ENCODE measurements around the gene RUNX2.

Gene RUNX2

DNA sequence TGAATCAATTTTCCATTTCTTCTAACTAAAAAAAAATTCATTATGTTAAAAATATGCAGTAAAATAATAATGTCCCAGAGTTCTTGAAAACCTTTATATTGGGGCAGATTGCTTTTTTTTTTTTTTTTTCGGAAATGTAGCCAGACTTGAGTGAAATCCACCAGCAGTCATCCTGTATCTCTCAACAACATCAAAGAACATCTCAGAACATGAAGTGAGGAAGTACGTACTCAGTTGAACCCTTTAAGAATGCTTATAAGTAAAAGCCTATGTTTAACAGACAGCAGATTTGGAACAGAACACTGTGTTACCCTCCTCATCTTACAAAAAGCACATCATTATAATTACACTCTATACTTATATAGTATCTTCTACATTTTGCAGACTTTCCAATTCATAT is 100.6 kb downstream of the RUNX2 start:
- H3K27me3 ChIP-seq (replicated peaks; ENCODE audit: control insufficient read depth, insufficient read depth, low read length) = no peaks in the 10 kb centered on the region; the same call in 1 of the 2 replicates
- H3K36me3 ChIP-seq (ENCODE audit: control insufficient read depth, insufficient read depth, low read length) = no peaks in the 10 kb centered on the region
- no peak for DNase-seq (ENCODE audit: extremely low read depth, insufficient read length)
- no peak overlapping the region for H3K4me3 ChIP-seq (replicated peaks; ENCODE audit: low read depth, low read length)
- TF ChIP-seq, protein P1, sequence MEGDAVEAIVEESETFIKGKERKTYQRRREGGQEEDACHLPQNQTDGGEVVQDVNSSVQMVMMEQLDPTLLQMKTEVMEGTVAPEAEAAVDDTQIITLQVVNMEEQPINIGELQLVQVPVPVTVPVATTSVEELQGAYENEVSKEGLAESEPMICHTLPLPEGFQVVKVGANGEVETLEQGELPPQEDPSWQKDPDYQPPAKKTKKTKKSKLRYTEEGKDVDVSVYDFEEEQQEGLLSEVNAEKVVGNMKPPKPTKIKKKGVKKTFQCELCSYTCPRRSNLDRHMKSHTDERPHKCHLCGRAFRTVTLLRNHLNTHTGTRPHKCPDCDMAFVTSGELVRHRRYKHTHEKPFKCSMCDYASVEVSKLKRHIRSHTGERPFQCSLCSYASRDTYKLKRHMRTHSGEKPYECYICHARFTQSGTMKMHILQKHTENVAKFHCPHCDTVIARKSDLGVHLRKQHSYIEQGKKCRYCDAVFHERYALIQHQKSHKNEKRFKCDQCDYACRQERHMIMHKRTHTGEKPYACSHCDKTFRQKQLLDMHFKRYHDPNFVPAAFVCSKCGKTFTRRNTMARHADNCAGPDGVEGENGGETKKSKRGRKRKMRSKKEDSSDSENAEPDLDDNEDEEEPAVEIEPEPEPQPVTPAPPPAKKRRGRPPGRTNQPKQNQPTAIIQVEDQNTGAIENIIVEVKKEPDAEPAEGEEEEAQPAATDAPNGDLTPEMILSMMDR (IDR thresholded peaks at IDR 0.05; ENCODE audit: insufficient read depth, low read length, poor library complexity, severe bottlenecking) = no peak

- no peaks in the 10 kb centered on the region for H3K27me3 ChIP-seq (replicated peaks; ENCODE audit: control insufficient read depth, insufficient read depth, low read length)
- no peaks in the 10 kb centered on the region for H3K36me3 ChIP-seq (ENCODE audit: control insufficient read depth, insufficient read depth, low read length)
- TF ChIP-seq, protein P1 (IDR thresholded peaks at IDR 0.05; ENCODE audit: insufficient read depth, low read length, poor library complexity, severe bottlenecking) = no peak
- H3K4me3 ChIP-seq (replicated peaks; ENCODE audit: low read depth, low read length) = no peak overlapping the region
- DNase-seq (ENCODE audit: extremely low read depth, insufficient read length) = no peak
Observed at GRCh38 chr6:45430590-45431202, 102.6 kb downstream of the RUNX2 start.

DNA sequence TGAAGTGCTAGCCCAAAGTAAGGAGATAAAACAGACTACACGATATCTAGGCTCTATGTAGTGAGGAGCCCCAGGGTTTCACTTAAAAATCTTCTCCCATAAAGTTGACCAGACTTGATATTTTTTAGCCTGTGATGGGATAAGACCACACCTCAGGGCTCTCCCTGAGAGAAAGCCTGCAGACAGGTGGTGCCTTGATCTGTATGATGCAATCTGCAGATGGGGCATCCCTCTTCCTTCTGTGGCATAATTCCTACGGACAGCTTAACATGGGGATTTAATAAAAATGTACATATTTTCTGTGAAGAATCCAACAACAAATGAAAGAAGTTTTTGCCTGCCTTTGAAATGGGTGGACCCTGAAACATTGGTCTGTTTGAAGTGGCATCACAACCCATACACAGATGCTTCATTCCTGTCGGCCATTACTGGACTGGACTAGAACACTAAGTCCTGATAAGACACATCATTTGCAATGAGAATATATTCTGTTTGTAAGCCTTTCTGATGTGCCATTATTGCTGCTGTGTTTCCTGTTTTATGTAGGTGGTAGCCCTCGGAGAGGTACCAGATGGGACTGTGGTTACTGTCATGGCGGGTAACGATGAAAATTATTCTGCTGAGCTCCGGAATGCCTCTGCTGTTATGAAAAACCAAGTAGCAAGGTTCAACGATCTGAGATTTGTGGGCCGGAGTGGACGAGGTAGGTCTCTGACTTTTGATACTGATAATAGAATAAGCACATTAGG is 103.4 kb downstream of the RUNX2 start:
- Histone ChIP-seq H3K36me3 (ENCODE audit: control insufficient read depth, insufficient read depth, low read length) (no peaks in the 10 kb centered on the region), H3K27me3 (replicated peaks; ENCODE audit: control insufficient read depth, insufficient read depth, low read length) (no peaks in the 10 kb centered on the region), H3K4me3 (replicated peaks; ENCODE audit: low read depth, low read length) (no peak overlapping the region)
- TF ChIP-seq, protein P1 (IDR thresholded peaks at IDR 0.05; ENCODE audit: insufficient read depth, low read length, poor library complexity, severe bottlenecking) = no peak
- no peak for DNase-seq (ENCODE audit: extremely low read depth, insufficient read length)

DNA sequence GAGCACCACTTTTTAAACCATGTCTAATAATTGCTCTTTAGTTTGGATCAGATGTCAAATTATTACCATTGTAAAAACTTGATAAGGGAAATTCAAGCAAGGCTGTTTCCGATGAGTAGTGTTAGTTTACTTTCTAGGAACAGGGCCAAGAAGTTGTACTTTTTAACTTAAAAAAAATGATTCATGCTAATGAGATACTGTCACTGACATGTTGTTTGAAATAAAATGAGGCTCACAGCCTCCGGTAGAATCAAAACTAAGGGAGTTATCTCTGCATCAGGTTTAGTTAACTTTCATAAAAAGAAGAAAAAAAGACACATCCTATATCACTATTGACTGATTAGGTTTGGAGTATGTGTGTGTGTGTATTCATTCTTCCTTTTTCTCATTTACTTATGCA is 104.8 kb downstream of the RUNX2 start:
- Histone ChIP-seq H3K27me3 (replicated peaks; ENCODE audit: control insufficient read depth, insufficient read depth, low read length) (no peaks in the 10 kb centered on the region), H3K36me3 (ENCODE audit: control insufficient read depth, insufficient read depth, low read length) (no peaks in the 10 kb centered on the region), H3K4me3 (replicated peaks; ENCODE audit: low read depth, low read length) (no peak overlapping the region)
- no peak for DNase-seq (ENCODE audit: extremely low read depth, insufficient read length)
- TF ChIP-seq, protein P1 (IDR thresholded peaks at IDR 0.05; ENCODE audit: insufficient read depth, low read length, poor library complexity, severe bottlenecking) = no peak

DNA sequence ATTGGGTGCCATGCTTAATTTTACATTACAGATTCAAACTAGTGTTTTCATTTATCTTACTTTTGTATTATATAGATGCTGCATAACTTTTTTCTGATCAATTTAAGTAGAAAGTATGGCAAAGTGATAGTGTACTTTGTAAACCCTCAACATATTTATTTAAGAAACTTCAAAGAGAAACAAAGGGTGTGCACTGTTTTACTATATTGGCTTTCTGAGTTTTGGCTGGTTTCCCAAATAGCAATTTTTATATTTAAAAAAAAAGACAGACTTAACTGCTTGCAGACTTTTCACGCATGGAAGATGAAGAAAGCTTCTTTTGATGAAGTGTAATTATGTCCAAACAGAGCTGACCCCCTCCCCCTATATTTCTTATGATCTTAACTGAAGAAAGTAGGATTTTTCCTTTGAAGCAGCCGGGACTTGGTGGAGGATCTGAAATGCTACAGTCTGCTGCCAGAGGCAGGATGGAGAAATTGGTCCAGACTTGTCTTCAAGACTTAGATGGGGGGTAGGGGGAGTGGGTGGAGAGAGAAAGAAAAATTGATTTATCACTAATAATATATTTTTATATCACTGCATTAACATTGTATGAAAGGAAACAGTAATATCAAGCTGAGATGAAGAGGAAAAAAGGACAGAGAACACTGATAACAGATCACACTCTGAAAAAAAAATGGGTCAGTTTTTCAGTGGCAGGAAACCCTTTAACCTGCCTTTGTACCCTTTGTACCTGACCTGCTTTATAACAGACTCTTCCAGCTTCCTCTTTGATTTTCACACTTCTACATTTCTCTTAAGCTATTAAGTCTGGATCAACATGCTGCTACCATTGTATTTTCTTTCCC is 105.6 kb downstream of the RUNX2 start:
- Histone ChIP-seq H3K27me3 (replicated peaks; ENCODE audit: control insufficient read depth, insufficient read depth, low read length) (no peaks in the 10 kb centered on the region), H3K36me3 (ENCODE audit: control insufficient read depth, insufficient read depth, low read length) (no peaks in the 10 kb centered on the region), H3K4me3 (replicated peaks; ENCODE audit: low read depth, low read length) (no peak overlapping the region)
- no peak for DNase-seq (ENCODE audit: extremely low read depth, insufficient read length)
- TF ChIP-seq, protein P1 (IDR thresholded peaks at IDR 0.05; ENCODE audit: insufficient read depth, low read length, poor library complexity, severe bottlenecking) = no peak
